Fibroblast of mammary gland (primary cell): ENCODE measurements around the gene TMBIM6.

Source experiments
- DNase-seq: peaks from one replicate; pipeline ENCODE4 v3.0.0-alpha.2; 2010; ENCODE audit warnings: low read depth
- H3K4me3 ChIP-seq: 2 replicates; pipeline ENCODE4 v1.5.1; 2011; ENCODE audit warnings: low read depth, mild to moderate bottlenecking, low read length, moderate library complexity; ENCODE audit not compliant: control insufficient read depth
- TF ChIP-seq, protein P1 (sequence below): conservative IDR thresholded peaks from 2 replicates; pipeline ENCODE4 v1.5.1; 2011; ENCODE audit warnings: low read depth, low read length, inconsistent platforms; ENCODE audit not compliant: control insufficient read depth, insufficient read depth

Gene TMBIM6

DNA sequence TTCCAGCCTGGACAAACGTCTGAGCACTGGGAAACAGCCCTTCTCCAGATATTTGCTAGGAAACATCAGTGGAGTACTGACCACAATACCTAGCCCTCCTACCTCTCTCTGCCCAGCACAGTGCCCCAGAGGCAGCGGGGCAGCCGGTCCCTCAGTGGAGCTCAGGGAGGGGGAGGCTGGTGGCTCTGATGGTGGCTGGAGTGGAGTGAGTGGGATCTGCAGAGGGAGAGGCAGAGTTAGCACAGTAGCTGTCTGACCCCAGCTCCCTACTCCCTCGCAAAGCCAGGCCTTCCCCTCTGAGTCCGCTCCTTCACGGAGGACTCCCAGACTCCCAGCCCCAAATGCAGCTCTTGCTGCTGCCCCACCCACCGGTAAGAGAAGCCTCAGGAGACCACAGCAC lies 56.9 kb downstream of the TMBIM6 start:
- TF ChIP-seq, protein P1, sequence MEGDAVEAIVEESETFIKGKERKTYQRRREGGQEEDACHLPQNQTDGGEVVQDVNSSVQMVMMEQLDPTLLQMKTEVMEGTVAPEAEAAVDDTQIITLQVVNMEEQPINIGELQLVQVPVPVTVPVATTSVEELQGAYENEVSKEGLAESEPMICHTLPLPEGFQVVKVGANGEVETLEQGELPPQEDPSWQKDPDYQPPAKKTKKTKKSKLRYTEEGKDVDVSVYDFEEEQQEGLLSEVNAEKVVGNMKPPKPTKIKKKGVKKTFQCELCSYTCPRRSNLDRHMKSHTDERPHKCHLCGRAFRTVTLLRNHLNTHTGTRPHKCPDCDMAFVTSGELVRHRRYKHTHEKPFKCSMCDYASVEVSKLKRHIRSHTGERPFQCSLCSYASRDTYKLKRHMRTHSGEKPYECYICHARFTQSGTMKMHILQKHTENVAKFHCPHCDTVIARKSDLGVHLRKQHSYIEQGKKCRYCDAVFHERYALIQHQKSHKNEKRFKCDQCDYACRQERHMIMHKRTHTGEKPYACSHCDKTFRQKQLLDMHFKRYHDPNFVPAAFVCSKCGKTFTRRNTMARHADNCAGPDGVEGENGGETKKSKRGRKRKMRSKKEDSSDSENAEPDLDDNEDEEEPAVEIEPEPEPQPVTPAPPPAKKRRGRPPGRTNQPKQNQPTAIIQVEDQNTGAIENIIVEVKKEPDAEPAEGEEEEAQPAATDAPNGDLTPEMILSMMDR, result no peak
- DNase-seq, result no peak
- no peak overlapping the region for H3K4me3 ChIP-seq

DNA sequence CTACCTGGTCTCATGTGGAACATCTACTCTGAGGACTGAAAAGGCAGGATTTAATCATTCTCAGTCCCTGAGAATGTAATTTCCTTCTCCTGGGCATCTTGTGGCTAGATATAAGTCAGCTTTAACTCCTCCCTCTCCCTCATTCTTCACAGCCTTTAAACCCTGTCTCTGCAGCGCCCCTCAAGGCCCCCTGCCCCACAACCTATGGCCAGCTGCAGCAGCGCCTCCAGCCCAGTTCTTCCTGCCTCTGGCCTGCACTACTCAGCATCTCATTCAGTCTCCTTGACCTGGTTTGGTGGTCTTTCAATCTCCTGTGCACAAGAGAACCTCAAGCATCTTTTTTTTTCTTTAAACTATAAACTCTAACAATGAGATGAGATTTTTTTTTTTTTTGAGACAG lies 57.6 kb downstream of the TMBIM6 start:
- no peak overlapping the region for H3K4me3 ChIP-seq
- TF ChIP-seq, protein P1, result no peak
- no peak for DNase-seq

DNA sequence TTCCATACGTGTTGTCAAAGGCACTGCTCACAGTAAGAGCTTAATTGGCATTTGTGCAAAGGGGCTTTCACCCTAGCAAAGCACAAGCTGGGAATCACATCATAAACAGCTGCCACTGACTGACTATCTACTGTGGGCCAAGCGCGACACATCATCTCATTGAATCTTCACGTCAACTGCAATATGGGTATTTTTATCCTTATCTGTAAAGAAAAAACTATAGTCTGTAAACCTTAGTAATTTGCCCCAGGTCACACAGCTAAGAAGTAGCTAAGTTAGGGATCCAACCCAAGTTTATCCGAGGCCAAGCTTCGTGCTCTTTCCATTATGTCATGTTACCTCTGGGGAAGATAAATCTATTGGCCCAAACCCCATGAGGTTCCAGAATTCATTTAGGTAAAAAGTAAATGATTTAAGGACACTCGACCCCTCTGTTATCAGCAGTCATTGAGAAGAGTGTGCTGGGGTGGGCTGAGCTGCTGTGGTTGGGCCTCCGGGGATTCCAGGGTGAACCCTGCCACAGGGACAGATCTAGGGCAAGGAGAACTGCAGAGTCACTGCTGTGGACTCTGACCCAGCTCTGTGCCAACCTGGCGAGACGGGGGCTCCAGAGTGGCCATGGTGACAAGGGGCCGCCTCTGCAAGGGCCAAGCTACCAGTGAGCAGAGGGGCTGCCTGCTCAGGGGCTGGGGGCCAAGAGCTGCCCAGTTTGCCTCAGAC lies 59.2 kb downstream of the TMBIM6 start:
- no peak for DNase-seq
- TF ChIP-seq, protein P1, result no peak
- H3K4me3 ChIP-seq, result no peak overlapping the region

DNA sequence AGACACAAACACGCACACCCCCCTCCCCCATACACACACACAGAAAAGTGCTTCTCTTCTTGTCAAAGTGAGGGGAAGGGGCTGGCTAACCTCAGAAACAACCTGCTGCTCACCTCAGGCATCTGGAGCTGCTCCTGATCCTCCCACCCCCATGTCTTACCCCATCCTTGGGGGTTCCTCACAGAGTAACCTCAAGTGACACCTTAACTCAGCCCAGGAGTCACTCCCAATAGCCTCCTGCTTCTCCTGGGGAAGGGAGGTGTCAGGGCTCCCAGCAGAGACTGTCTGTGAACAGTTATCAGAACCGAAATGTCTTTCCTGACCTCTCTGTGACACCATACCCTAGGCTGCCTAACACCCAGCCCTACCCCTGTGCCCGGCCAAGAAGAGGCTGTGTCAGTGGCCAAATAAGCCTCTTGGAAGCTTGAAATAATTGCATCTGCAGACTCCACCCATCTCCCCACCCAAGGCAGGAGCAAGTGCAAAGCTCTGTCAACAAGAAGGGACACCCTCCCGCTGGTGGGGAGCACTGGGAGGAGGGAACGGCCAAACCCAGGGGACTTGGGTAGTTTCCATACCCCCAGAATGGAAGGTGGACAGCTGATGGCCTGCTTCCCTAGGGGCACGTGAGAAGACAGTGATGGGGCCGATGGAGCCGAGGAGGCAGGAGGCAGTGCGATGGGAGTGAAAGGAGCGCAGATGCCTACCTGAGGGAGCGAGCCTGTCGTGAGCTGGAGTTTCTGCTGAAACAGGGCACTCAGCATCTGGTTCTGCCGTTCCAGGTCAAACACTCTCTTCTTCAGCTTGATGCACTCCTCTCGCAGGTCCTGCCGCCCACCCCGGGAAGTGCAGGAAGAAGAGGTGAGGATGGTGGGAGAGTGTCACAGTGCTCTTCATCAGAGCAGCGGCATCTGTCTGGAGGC lies 60.0 kb downstream of the TMBIM6 start:
- DNase-seq, result no peak
- TF ChIP-seq, protein P1, result no peak
- no peak overlapping the region for H3K4me3 ChIP-seq

DNA sequence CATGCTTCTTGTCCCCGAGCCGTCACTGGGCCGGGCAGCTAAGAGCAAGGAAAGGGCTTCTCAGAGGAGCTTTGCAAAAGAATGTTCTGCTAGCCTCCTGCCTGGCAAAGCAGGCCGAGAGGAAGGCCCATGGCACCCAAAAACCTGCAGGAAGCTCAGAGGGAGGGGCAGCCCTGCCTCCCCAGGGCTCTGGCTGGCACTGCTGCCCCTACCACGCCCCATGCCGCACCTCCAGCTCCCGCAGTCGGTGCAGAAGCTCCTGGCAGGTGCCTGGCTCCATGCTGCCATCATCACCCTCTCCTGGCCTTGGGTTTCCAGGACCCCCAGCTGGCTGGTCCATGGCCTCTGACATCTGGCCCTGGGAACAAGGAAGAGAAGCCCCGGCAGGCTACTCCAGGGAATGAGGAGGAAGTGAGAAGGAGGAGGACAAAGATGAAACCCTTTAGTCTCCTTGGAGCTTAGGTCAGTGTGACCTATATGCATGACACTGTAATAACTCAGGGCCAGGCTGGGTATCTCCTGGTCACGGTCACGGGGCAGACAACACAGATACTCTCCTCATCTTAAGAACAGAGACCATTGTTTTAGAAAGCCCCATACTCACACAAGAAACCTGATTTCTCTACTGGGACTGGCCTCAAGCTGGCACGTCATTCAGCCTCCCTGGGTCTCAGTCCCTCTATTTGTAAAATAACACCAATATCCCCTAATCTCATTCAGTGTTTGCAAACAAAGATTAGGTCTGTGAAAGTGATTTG lies 62.5 kb downstream of the TMBIM6 start:
- TF ChIP-seq, protein P1, result no peak
- no peak overlapping the region for H3K4me3 ChIP-seq
- no peak for DNase-seq

DNA sequence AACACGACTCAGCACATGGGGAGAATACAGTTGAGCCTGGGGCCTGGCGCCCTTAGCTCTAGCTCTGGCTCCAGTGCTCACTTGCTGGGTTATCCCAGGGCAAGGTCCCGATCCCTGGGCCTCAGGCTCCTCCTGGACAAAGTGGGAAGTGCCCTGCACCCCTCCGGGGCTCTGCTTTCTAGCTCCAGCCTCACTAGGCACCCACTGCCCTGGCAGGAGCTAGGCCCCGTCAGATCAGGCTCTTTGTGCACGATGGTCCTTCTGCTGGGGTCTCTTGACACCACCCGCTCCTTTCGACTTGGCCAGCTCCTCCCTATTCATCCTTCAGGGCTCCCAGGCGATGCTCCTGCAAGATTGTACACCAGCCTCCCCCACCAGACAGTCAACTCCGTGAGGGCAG lies 63.5 kb downstream of the TMBIM6 start:
- H3K4me3 ChIP-seq, result no peak overlapping the region
- TF ChIP-seq, protein P1, result no peak
- DNase-seq, result no peak
